Hepatocyte (in vitro differentiated cells): ENCODE data around the gene TRRAP. TPM values are rescaled to one million over a fixed set of nuclear protein-coding genes. Genes with fewer than 3 reads are reported as not detected.

Experiments used
- DNase-seq: peaks from one replicate; pipeline ENCODE4 v3.0.0-alpha.2; 2016; ENCODE audit warnings: low spot score
- H2AFZ ChIP-seq: fragments of 200-600 bp; sonication (generic); 2 replicates; pipeline ENCODE4 v1.6.0; 2016; ENCODE audit warnings: antibody characterized with exemption, mild to moderate bottlenecking
- H3K27ac ChIP-seq: fragments of 200-600 bp; sonication (generic); 2 replicates; pipeline ENCODE4 v1.5.1; 2016; ENCODE audit warnings: mild to moderate bottlenecking
- H3K27me3 ChIP-seq: fragments of 200-600 bp; sonication (generic); 2 replicates; pipeline ENCODE4 v1.6.1; 2016
- H3K36me3 ChIP-seq: fragments of 200-600 bp; sonication (generic); replicated peaks from 2 replicates; pipeline ENCODE4 v1.5.1; 2016; ENCODE audit warnings: low read depth; ENCODE audit not compliant: insufficient read depth
- H3K4me1 ChIP-seq: fragments of 200-600 bp; sonication (generic); 2 replicates; pipeline ENCODE4 v1.5.1; 2016; ENCODE audit warnings: mild to moderate bottlenecking, moderate library complexity; ENCODE audit not compliant: insufficient read depth
- H3K4me2 ChIP-seq: fragments of 200-600 bp; sonication (generic); 2 replicates; pipeline ENCODE4 v1.6.0; 2016
- H3K4me3 ChIP-seq: fragments of 200-600 bp; sonication (generic); 2 replicates; pipeline ENCODE4 v1.5.1; 2016; ENCODE audit warnings: mild to moderate bottlenecking
- H3K79me2 ChIP-seq: fragments of 200-600 bp; sonication (generic); 2 replicates; pipeline ENCODE4 v1.6.0; 2017; ENCODE audit warnings: mild to moderate bottlenecking
- H3K9me2 ChIP-seq: fragments of 200-600 bp; sonication (generic); replicated peaks from 2 replicates; pipeline ENCODE4 v1.6.0; 2017; ENCODE audit warnings: mild to moderate bottlenecking; ENCODE audit not compliant: insufficient read depth
- H3K9me3 ChIP-seq: fragments of 200-600 bp; sonication (generic); 2 replicates; pipeline ENCODE4 v1.5.1; 2016; ENCODE audit warnings: low read depth, mild to moderate bottlenecking
- H4K20me1 ChIP-seq: fragments of 200-600 bp; sonication (generic); 2 replicates; pipeline ENCODE4 v1.6.0; 2016; ENCODE audit warnings: mild to moderate bottlenecking; ENCODE audit not compliant: insufficient read depth, poor library complexity, severe bottlenecking
- EZH2 ChIP-seq: fragments of 200-600 bp; sonication (generic); IDR thresholded peaks from 2 replicates; pipeline ENCODE4 v1.6.1; 2016; ENCODE audit warnings: antibody characterized with exemption, mild to moderate bottlenecking, borderline replicate concordance
- EZH2phosphoT487 ChIP-seq: fragments of 200-600 bp; sonication (generic); IDR thresholded peaks from one replicate; pipeline ENCODE4 v1.6.1; 2018; ENCODE audit warnings: antibody characterized with exemption, mild to moderate bottlenecking, low read depth, moderate library complexity; ENCODE audit not compliant: unreplicated experiment, severe bottlenecking
- WGBS: methylation state at CpG from one replicate; pipeline ENCODE4 v1.1.6; 2016; ENCODE audit warnings: low lambda C conversion rate; ENCODE audit errors: missing lambda C conversion rate; 5-methylcytosine and 5-hydroxymethylcytosine counted together
- polyA plus RNA-seq: library from polyadenylated mRNA; unstranded; fragments of >200 nt; fragmentation: Nextera tagmentation; extraction: Ambion mirVana; gene quantifications from 2 replicates; pipeline ENCODE4 v1.2.1, GENCODE V29; 2016
- total RNA-seq: library from RNA; depleted of rRNA; stranded (reverse); fragments of >200 nt; gene quantifications from 2 replicates; pipeline ENCODE4 v1.2.3, GENCODE V29; 2014
- TF ChIP-seq, protein P1 (sequence below): fragments of 200-600 bp; sonication (generic); IDR thresholded peaks from 2 replicates; pipeline ENCODE4 v1.5.1; 2016; ENCODE audit warnings: antibody characterized with exemption, mild to moderate bottlenecking; ENCODE audit not compliant: poor library complexity

Gene TRRAP
- total and polyA plus RNA-seq, 2 experiments from 2014 or later = 6.1 to 25.1 TPM

- H3K36me3 ChIP-seq = no peaks in the 10 kb centered on the region
- no peaks in the 10 kb centered on the region for H3K4me1 ChIP-seq
- no peak for DNase-seq
- no peaks in the 10 kb centered on the region for H3K9me2 ChIP-seq
- no peak overlapping the region for H2AFZ ChIP-seq
- H3K27me3 ChIP-seq = no peaks in the 10 kb centered on the region
- no peaks in the 10 kb centered on the region for H4K20me1 ChIP-seq
- WGBS = 84% methylated on average over 5 of the region's 5 CpGs
- no peak overlapping the region for H3K4me3 ChIP-seq
- H3K9me3 ChIP-seq = no peaks in the 10 kb centered on the region
- no peak overlapping the region for H3K27ac ChIP-seq
- no peak overlapping the region for H3K4me2 ChIP-seq
- TF ChIP-seq EZH2 (no peak), EZH2phosphoT487 (no peak)
- TF ChIP-seq, protein P1, sequence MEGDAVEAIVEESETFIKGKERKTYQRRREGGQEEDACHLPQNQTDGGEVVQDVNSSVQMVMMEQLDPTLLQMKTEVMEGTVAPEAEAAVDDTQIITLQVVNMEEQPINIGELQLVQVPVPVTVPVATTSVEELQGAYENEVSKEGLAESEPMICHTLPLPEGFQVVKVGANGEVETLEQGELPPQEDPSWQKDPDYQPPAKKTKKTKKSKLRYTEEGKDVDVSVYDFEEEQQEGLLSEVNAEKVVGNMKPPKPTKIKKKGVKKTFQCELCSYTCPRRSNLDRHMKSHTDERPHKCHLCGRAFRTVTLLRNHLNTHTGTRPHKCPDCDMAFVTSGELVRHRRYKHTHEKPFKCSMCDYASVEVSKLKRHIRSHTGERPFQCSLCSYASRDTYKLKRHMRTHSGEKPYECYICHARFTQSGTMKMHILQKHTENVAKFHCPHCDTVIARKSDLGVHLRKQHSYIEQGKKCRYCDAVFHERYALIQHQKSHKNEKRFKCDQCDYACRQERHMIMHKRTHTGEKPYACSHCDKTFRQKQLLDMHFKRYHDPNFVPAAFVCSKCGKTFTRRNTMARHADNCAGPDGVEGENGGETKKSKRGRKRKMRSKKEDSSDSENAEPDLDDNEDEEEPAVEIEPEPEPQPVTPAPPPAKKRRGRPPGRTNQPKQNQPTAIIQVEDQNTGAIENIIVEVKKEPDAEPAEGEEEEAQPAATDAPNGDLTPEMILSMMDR = no peak
- H3K79me2 ChIP-seq = no peaks in the 10 kb centered on the region
Observed at GRCh38 chr7:98911916-98912315, 33.6 kb downstream of the TRRAP start.

GRCh38 chr7:98913026-98913425 lies 34.7 kb downstream of the TRRAP start:
- Histone ChIP-seq H3K9me3 (no peaks in the 10 kb centered on the region), H3K36me3 (no peaks in the 10 kb centered on the region), H3K9me2 (no peaks in the 10 kb centered on the region), H3K79me2 (no peaks in the 10 kb centered on the region), H4K20me1 (no peaks in the 10 kb centered on the region), H3K27ac (no peak overlapping the region), H3K4me2 (no peak overlapping the region), H3K27me3 (no peaks in the 10 kb centered on the region), H3K4me1 (no peaks in the 10 kb centered on the region), H3K4me3 (no peak overlapping the region), H2AFZ (no peak overlapping the region)
- no peak for TF ChIP-seq EZH2phosphoT487
- TF ChIP-seq, protein P1 = no peak
- no peak for TF ChIP-seq EZH2
- no peak for DNase-seq
- 93% methylated on average over 8 of the region's 8 CpGs for WGBS

GRCh38 chr7:98913612-98914011 lies 35.3 kb downstream of the TRRAP start:
- Histone ChIP-seq H3K4me2 (no peak overlapping the region), H3K36me3 (no peaks in the 10 kb centered on the region), H2AFZ (no peak overlapping the region), H3K9me3 (no peaks in the 10 kb centered on the region), H4K20me1 (no peaks in the 10 kb centered on the region), H3K27ac (no peak overlapping the region), H3K79me2 (no peaks in the 10 kb centered on the region), H3K4me3 (no peak overlapping the region), H3K4me1 (no peaks in the 10 kb centered on the region), H3K9me2 (no peaks in the 10 kb centered on the region), H3K27me3 (no peaks in the 10 kb centered on the region)
- DNase-seq = no peak
- TF ChIP-seq, protein P1 = no peak

DNA sequence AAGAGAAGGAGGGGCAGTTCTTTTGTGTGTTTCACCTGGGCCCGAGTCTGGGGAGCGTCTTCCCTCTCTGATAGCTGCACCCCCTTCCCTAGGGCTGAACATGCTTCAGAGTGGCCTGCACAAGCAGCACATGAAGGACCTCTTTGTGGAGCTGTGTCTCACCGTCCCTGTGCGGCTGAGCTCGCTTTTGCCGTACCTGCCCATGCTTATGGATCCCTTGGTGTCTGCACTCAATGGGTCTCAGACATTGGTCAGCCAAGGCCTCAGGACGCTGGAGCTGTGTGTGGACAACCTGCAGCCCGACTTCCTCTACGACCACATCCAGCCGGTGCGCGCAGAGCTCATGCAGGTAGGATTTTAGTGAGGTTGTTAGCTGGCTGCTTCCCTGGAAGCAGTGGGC lies 39.0 kb downstream of the TRRAP start:
- no peaks in the 10 kb centered on the region for H3K9me3 ChIP-seq
- no peak for DNase-seq
- H3K4me3 ChIP-seq = no peak overlapping the region
- H3K4me1 ChIP-seq = no peaks in the 10 kb centered on the region
- no peak overlapping the region for H2AFZ ChIP-seq
- H3K79me2 ChIP-seq = no peaks in the 10 kb centered on the region
- H3K27ac ChIP-seq = no peak overlapping the region
- H3K4me2 ChIP-seq = no peak overlapping the region
- H4K20me1 ChIP-seq = no peaks in the 10 kb centered on the region
- 98% methylated on average over 12 of the region's 12 CpGs for WGBS
- H3K9me2 ChIP-seq = no peaks in the 10 kb centered on the region
- TF ChIP-seq, protein P1 = no peak
- TF ChIP-seq EZH2 = no peak
- no peak for TF ChIP-seq EZH2phosphoT487
- no peaks in the 10 kb centered on the region for H3K27me3 ChIP-seq
- H3K36me3 ChIP-seq = no peaks in the 10 kb centered on the region
